Measurements from ENCODE around the gene KHDRBS1.

- no peak for TF ChIP-seq CTCF (IDR thresholded peaks at IDR 0.05; ENCODE audit: insufficient read depth, low read depth, low read length)
- no peak for TF ChIP-seq EZH2 (IDR thresholded peaks at IDR 0.05; ENCODE audit: insufficient read depth, low read length)
Observed at GRCh38 chr1:32007591-32007940, 6.1 kb upstream of the KHDRBS1 start.
